WTC11 (cell line): ENCODE results near the gene RPP40. TPM values are rescaled to one million over a fixed set of nuclear protein-coding genes. Genes with fewer than 3 reads are reported as not detected.

ENCODE experiments used
- ATAC-seq: fragments of 200-7000 bp; cut with Tn5 transposase; 2 replicates; pipeline ENCODE4 v1.10.0; 2021; ENCODE audit warnings: mild to moderate bottlenecking, moderate library complexity
- CTCF ChIA-PET: fragments of 300-600 bp; sonication (Branson Sonifier 250); formaldehyde crosslinking; loops from one replicate; lab custom pipeline; 2021; ENCODE audit warnings: antibody characterized with exemption; lab: Charles Lee
- POLR2A ChIA-PET: fragments of 350-600 bp; sonication (Branson Sonifier 250); formaldehyde crosslinking; loops from one replicate; lab custom pipeline; 2021; ENCODE audit warnings: antibody characterized with exemption; lab: Charles Lee
- DNase-seq: peaks from one replicate; pipeline ENCODE4 v3.0.0; 2021; ENCODE audit warnings: low spot score
- H3K27ac Mint-ChIP-seq: 2 replicates; pipeline ENCODE4 v1.8.0; 2021; ENCODE audit warnings: mixed read lengths
- H3K27me3 Mint-ChIP-seq: 2 replicates; pipeline ENCODE4 v1.8.0; 2021; ENCODE audit warnings: low read depth, mild to moderate bottlenecking, moderate library complexity, mixed read lengths
- H3K36me3 Mint-ChIP-seq: 2 replicates; pipeline ENCODE4 v1.8.0; 2021; ENCODE audit warnings: mixed read lengths
- H3K4me1 Mint-ChIP-seq: 2 replicates; pipeline ENCODE4 v1.8.0; 2022; ENCODE audit warnings: mixed read lengths
- H3K4me3 Mint-ChIP-seq: 2 replicates; pipeline ENCODE4 v1.8.0; 2021; ENCODE audit warnings: mild to moderate bottlenecking, moderate library complexity, mixed read lengths
- H3K9me3 Mint-ChIP-seq: 2 replicates; pipeline ENCODE4 v1.8.0; 2021; ENCODE audit warnings: mixed read lengths
- E2F4 ChIP-seq: sonication (generic); formaldehyde crosslinking; IDR thresholded peaks from 2 replicates; pipeline ENCODE4 v1.8.1; 2022; ENCODE audit warnings: low read depth, mild to moderate bottlenecking, moderate library complexity, missing genetic modification reagents, borderline replicate concordance
- ELF4 ChIP-seq: sonication (generic); formaldehyde crosslinking; IDR thresholded peaks from 2 replicates; pipeline ENCODE4 v1.8.1; 2022; ENCODE audit warnings: low read depth, mild to moderate bottlenecking, moderate library complexity, missing genetic modification reagents
- ESRRA ChIP-seq: sonication (generic); formaldehyde crosslinking; IDR thresholded peaks from 2 replicates; pipeline ENCODE4 v1.8.1; 2022; ENCODE audit warnings: mild to moderate bottlenecking, missing genetic modification reagents, borderline replicate concordance
- GTF2I ChIP-seq: fragments of 250-450 bp; sonication (Bioruptor Pico); conservative IDR thresholded peaks from 2 replicates; pipeline ENCODE4 v1.4.0; 2021; ENCODE audit warnings: mild to moderate bottlenecking
- IRF2 ChIP-seq: sonication (generic); formaldehyde crosslinking; IDR thresholded peaks from 2 replicates; pipeline ENCODE4 v1.8.0; 2022; ENCODE audit warnings: low read depth, missing genetic modification reagents, borderline replicate concordance
- KAT7 ChIP-seq: sonication (generic); formaldehyde crosslinking; IDR thresholded peaks from 2 replicates; pipeline ENCODE4 v1.8.1; 2023; ENCODE audit warnings: missing genetic modification reagents, mild to moderate bottlenecking, borderline replicate concordance
- MYBL2 ChIP-seq: sonication (generic); formaldehyde crosslinking; IDR thresholded peaks from 2 replicates; pipeline ENCODE4 v1.8.1; 2023; ENCODE audit warnings: mild to moderate bottlenecking, moderate library complexity, missing genetic modification reagents
- RORB ChIP-seq: fragments of 250-450 bp; sonication (Bioruptor Pico); IDR thresholded peaks from 2 replicates; pipeline ENCODE4 v1.9.0; 2021; ENCODE audit warnings: mild to moderate bottlenecking
- SMAD3 ChIP-seq: sonication (generic); formaldehyde crosslinking; IDR thresholded peaks from 2 replicates; pipeline ENCODE4 v1.8.0; 2022; ENCODE audit warnings: missing genetic modification reagents, mild to moderate bottlenecking, borderline replicate concordance
- TCF7 ChIP-seq: sonication (generic); formaldehyde crosslinking; IDR thresholded peaks from 2 replicates; pipeline ENCODE4 v1.8.0; 2022; ENCODE audit warnings: mild to moderate bottlenecking, low read depth, missing genetic modification reagents, moderate library complexity
- ZNF138 ChIP-seq: sonication (generic); formaldehyde crosslinking; conservative IDR thresholded peaks from 2 replicates; pipeline ENCODE4 v1.8.1; 2022; ENCODE audit warnings: mild to moderate bottlenecking, moderate library complexity, missing genetic modification reagents
- ZNF317 ChIP-seq: sonication (generic); formaldehyde crosslinking; IDR thresholded peaks from 2 replicates; pipeline ENCODE4 v1.8.1; 2023; ENCODE audit warnings: low read depth, mild to moderate bottlenecking, moderate library complexity, missing genetic modification reagents, borderline replicate concordance
- ZNF512 ChIP-seq: sonication (generic); formaldehyde crosslinking; IDR thresholded peaks from 2 replicates; pipeline ENCODE4 v1.8.1; 2022; ENCODE audit warnings: missing genetic modification reagents, borderline replicate concordance
- ZNF671 ChIP-seq: fragments of 250-450 bp; sonication (Bioruptor Pico); IDR thresholded peaks from 2 replicates; pipeline ENCODE4 v1.8.0; 2021; ENCODE audit warnings: mild to moderate bottlenecking
- total RNA-seq: library from RNA; stranded (reverse); gene quantifications from 3 replicates; pipeline ENCODE4 v1.2.3, GENCODE V29; 2021
- TF ChIP-seq, protein P1 (sequence below): sonication (generic); formaldehyde crosslinking; IDR thresholded peaks from 2 replicates; pipeline ENCODE4 v1.8.0; 2022; ENCODE audit warnings: mild to moderate bottlenecking, missing genetic modification reagents
- TF ChIP-seq, protein P2 (sequence below): sonication (generic); formaldehyde crosslinking; IDR thresholded peaks from 2 replicates; pipeline ENCODE4 v1.8.0; 2022; ENCODE audit warnings: missing genetic modification reagents
- TF ChIP-seq, protein P3 (sequence below): sonication (generic); formaldehyde crosslinking; conservative IDR thresholded peaks from 2 replicates; pipeline ENCODE4 v1.8.1; 2022; ENCODE audit warnings: mild to moderate bottlenecking, missing genetic modification reagents

Gene RPP40
- total RNA-seq, 1 experiment from 2014 or later: 12.2 TPM

DNA sequence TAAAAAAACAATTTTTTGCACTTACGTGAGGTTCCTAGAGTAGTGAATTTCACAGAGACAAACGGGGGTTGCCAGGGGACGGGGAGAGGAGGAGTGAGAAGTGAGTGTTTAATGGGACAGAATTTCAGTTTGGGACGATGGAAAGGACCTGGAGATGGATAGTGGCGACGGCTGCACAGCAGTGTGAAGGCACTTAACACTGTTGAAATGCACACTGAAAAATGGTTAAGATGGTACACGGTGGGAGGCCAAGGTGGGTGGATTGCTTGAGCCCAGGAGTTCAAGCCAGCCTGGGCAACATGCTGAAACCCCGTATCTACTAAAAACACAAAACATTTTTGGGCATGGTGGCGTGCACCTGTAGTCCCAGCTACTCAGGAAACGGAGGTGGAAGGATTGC, 31.4 kb downstream of the RPP40 start:
- ATAC-seq (no peak), DNase-seq (no peak)
- Mint-ChIP-seq H3K4me3 (no peak overlapping the region), H3K4me1 (peaks cover 23% of the 10 kb centered on the region), H3K27me3 (no peaks in the 10 kb centered on the region; the same call in 1 of the 2 replicates), H3K27ac (no peak overlapping the region), H3K36me3 (peaks cover 8% of the 10 kb centered on the region; the same call in 1 of the 2 replicates), H3K9me3 (peaks cover 10% of the 10 kb centered on the region)
- no peak for TF ChIP-seq IRF2
- TF ChIP-seq ZNF671: no peak
- TF ChIP-seq SMAD3 (CRISPR knock-in tag): no peak
- TF ChIP-seq, protein P1, sequence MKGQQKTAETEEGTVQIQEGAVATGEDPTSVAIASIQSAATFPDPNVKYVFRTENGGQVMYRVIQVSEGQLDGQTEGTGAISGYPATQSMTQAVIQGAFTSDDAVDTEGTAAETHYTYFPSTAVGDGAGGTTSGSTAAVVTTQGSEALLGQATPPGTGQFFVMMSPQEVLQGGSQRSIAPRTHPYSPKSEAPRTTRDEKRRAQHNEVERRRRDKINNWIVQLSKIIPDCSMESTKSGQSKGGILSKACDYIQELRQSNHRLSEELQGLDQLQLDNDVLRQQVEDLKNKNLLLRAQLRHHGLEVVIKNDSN (CRISPR knock-in tag): no peak
- no peak for TF ChIP-seq MYBL2
- CTCF ChIA-PET: no interaction called here
- POLR2A ChIA-PET: no interaction called here

DNA sequence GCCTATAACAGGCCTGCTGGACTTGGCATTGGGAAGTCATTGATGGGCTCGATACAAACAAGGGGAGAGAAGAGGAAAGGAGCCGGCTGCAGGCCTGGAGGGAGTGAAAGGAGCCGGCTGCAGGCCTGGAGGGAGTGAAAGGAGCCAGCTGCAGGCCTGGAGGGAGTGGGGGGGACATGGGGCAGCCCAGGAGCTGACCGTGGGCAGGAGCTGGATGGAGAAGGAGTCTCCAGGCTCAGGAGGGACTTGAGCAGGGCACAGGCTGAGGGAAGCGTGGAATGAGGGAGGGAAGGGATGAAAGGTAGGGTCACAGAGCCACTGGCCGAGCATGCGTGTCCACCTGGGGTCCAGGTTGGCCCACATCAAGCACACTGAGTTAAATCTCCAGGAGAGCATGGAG, 32.0 kb downstream of the RPP40 start:
- H3K9me3 Mint-ChIP-seq: peaks cover 7% of the 10 kb centered on the region
- ChIA-PET POLR2A (no interaction called here), CTCF (no interaction called here)
- DNase-seq (no peak), ATAC-seq (no peak; the same call in 1 of the 2 replicates)
- TF ChIP-seq KAT7 (CRISPR knock-in tag): no peak
- TF ChIP-seq ZNF512 (CRISPR knock-in tag): no peak
- no peak for TF ChIP-seq ZNF671
- no peak for TF ChIP-seq ZNF138 (CRISPR knock-in tag)
- TF ChIP-seq E2F4 (CRISPR knock-in tag): no peak
- no peak for TF ChIP-seq TCF7 (CRISPR knock-in tag)
- TF ChIP-seq GTF2I: no peak
- no peak for TF ChIP-seq ELF4 (CRISPR knock-in tag)
- TF ChIP-seq ESRRA: no peak
- no peak for TF ChIP-seq ZNF317
- no peak for TF ChIP-seq RORB (CRISPR knock-in tag)
- TF ChIP-seq, protein P2, sequence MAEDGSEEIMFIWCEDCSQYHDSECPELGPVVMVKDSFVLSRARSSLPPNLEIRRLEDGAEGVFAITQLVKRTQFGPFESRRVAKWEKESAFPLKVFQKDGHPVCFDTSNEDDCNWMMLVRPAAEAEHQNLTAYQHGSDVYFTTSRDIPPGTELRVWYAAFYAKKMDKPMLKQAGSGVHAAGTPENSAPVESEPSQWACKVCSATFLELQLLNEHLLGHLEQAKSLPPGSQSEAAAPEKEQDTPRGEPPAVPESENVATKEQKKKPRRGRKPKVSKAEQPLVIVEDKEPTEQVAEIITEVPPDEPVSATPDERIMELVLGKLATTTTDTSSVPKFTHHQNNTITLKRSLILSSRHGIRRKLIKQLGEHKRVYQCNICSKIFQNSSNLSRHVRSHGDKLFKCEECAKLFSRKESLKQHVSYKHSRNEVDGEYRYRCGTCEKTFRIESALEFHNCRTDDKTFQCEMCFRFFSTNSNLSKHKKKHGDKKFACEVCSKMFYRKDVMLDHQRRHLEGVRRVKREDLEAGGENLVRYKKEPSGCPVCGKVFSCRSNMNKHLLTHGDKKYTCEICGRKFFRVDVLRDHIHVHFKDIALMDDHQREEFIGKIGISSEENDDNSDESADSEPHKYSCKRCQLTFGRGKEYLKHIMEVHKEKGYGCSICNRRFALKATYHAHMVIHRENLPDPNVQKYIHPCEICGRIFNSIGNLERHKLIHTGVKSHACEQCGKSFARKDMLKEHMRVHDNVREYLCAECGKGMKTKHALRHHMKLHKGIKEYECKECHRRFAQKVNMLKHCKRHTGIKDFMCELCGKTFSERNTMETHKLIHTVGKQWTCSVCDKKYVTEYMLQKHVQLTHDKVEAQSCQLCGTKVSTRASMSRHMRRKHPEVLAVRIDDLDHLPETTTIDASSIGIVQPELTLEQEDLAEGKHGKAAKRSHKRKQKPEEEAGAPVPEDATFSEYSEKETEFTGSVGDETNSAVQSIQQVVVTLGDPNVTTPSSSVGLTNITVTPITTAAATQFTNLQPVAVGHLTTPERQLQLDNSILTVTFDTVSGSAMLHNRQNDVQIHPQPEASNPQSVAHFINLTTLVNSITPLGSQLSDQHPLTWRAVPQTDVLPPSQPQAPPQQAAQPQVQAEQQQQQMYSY: no peak
- peaks cover 8% of the 10 kb centered on the region; the same call in 1 of the 2 replicates for H3K36me3 Mint-ChIP-seq
- peaks cover 23% of the 10 kb centered on the region for H3K4me1 Mint-ChIP-seq
- H3K27ac Mint-ChIP-seq: no peak overlapping the region
- no peaks in the 10 kb centered on the region; the same call in 1 of the 2 replicates for H3K27me3 Mint-ChIP-seq
- no peak overlapping the region for H3K4me3 Mint-ChIP-seq

- DNase-seq: no peak
- TF ChIP-seq, protein P3, sequence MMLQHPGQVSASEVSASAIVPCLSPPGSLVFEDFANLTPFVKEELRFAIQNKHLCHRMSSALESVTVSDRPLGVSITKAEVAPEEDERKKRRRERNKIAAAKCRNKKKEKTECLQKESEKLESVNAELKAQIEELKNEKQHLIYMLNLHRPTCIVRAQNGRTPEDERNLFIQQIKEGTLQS (CRISPR knock-in tag): no peak
- Mint-ChIP-seq H3K27ac (no peak overlapping the region), H3K27me3 (no peaks in the 10 kb centered on the region; the same call in 1 of the 2 replicates), H3K4me1 (peaks cover 24% of the 10 kb centered on the region), H3K4me3 (no peak overlapping the region), H3K9me3 (no peaks in the 10 kb centered on the region), H3K36me3 (peaks cover 2% of the 10 kb centered on the region; the same call in 1 of the 2 replicates)
- POLR2A ChIA-PET: no interaction called here
- ATAC-seq: no peak
- CTCF ChIA-PET: no interaction called here
Measured at GRCh38 chr6:4970739-4971395, 33.0 kb downstream of the RPP40 start.
